ENCODE results near the gene TRMT10C. TPM values are rescaled to one million over a fixed set of nuclear protein-coding genes. Genes with fewer than 3 reads are reported as not detected.

TRMT10C gene
- total RNA-seq, 1 experiment from 2014 or later, result 34.2 TPM

GRCh38 chr3:101529816-101530685 lies 31.6 kb upstream of the TRMT10C start:
- DNase-seq, result no peak
- Histone ChIP-seq H3K9me3 (ENCODE audit: insufficient read depth, low read depth) (no peaks in the 10 kb centered on the region), H3K79me2 (ENCODE audit: low read depth) (no peaks in the 10 kb centered on the region), H3K27me3 (ENCODE audit: insufficient read depth, low read depth) (peaks cover 15% of the 10 kb centered on the region), H2AFZ (no peak overlapping the region), H3K4me2 (no peak overlapping the region), H3K36me3 (ENCODE audit: low read depth) (no peaks in the 10 kb centered on the region), H3F3A (ENCODE audit: insufficient read depth, low read depth) (no peaks in the 10 kb centered on the region), H4K20me1 (ENCODE audit: insufficient read depth) (no peaks in the 10 kb centered on the region), H3K4me1 (replicated peaks; ENCODE audit: insufficient read depth) (no peaks in the 10 kb centered on the region), H3K4me3 (no peak overlapping the region), H3K9me2 (ENCODE audit: insufficient read depth) (no peaks in the 10 kb centered on the region), H3K27ac (no peak overlapping the region)
- no TSS peak for BruUV-seq (replicated peaks)
- ChIA-PET CTCF (interaction anchor here (1.0 kb wide), 1 partner anchor 9 kb away, joined by 3 read pairs; no protein-coding TSS in a partner anchor), POLR2A (ENCODE audit: unreplicated experiment) (no interaction called here)
- intact Hi-C loops (cut with micrococcal nuclease; ENCODE audit: unreplicated experiment), result no loop called here
- TF ChIP-seq CTCF (conservative IDR thresholded peaks at IDR 0.05) (no peak), EZH2 (IDR thresholded peaks at IDR 0.05; ENCODE audit: low read depth) (no peak)

GRCh38 chr3:101530686-101531047 lies 31.0 kb upstream of the TRMT10C start:
- no peak for DNase-seq
- Histone ChIP-seq H3F3A (ENCODE audit: insufficient read depth, low read depth) (no peaks in the 10 kb centered on the region), H3K36me3 (ENCODE audit: low read depth) (no peaks in the 10 kb centered on the region), H4K20me1 (ENCODE audit: insufficient read depth) (no peaks in the 10 kb centered on the region), H3K79me2 (ENCODE audit: low read depth) (no peaks in the 10 kb centered on the region), H3K27me3 (ENCODE audit: insufficient read depth, low read depth) (peaks cover 15% of the 10 kb centered on the region), H3K4me3 (no peak overlapping the region), H2AFZ (no peak overlapping the region), H3K27ac (no peak overlapping the region), H3K9me2 (ENCODE audit: insufficient read depth) (no peaks in the 10 kb centered on the region), H3K4me1 (replicated peaks; ENCODE audit: insufficient read depth) (no peaks in the 10 kb centered on the region), H3K9me3 (ENCODE audit: insufficient read depth, low read depth) (no peaks in the 10 kb centered on the region), H3K4me2 (no peak overlapping the region)
- ChIA-PET POLR2A (ENCODE audit: unreplicated experiment) (no interaction called here), CTCF (interaction anchor here (1.0 kb wide), 1 partner anchor 10 kb away, joined by 3 read pairs; no protein-coding TSS in a partner anchor)
- intact Hi-C loops (cut with micrococcal nuclease; ENCODE audit: unreplicated experiment), result no loop called here
- TF ChIP-seq CTCF (conservative IDR thresholded peaks at IDR 0.05) (no peak), EZH2 (IDR thresholded peaks at IDR 0.05; ENCODE audit: low read depth) (no peak)
- BruUV-seq (replicated peaks), result no TSS peak

GRCh38 chr3:101531473-101532086 lies 30.1 kb upstream of the TRMT10C start:
- TF ChIP-seq CTCF (conservative IDR thresholded peaks at IDR 0.05) (no peak), EZH2 (IDR thresholded peaks at IDR 0.05; ENCODE audit: low read depth) (no peak)
- POLR2A ChIA-PET (ENCODE audit: unreplicated experiment), result no interaction called here

More at GRCh38 chr3:101531473-101532086, 30.1 kb upstream of the TRMT10C start:
- Histone ChIP-seq H3K27me3 (ENCODE audit: insufficient read depth, low read depth) (peaks cover 15% of the 10 kb centered on the region), H3K79me2 (ENCODE audit: low read depth) (no peaks in the 10 kb centered on the region), H2AFZ (no peak overlapping the region), H3K4me1 (replicated peaks; ENCODE audit: insufficient read depth) (no peaks in the 10 kb centered on the region), H3K27ac (no peak overlapping the region), H3K9me2 (ENCODE audit: insufficient read depth) (no peaks in the 10 kb centered on the region), H3K4me3 (no peak overlapping the region), H3K36me3 (ENCODE audit: low read depth) (no peaks in the 10 kb centered on the region), H3K9me3 (ENCODE audit: insufficient read depth, low read depth) (no peaks in the 10 kb centered on the region), H3K4me2 (no peak overlapping the region), H3F3A (ENCODE audit: insufficient read depth, low read depth) (no peaks in the 10 kb centered on the region), H4K20me1 (ENCODE audit: insufficient read depth) (no peaks in the 10 kb centered on the region)
- no TSS peak for BruUV-seq (replicated peaks)
- CTCF ChIA-PET, result no interaction called here
- no peak for DNase-seq
- intact Hi-C loops (cut with micrococcal nuclease; ENCODE audit: unreplicated experiment), result no loop called here

Data from PC-9 (cell line).